ENCODE measurements around the gene NEAT1.
A peak's percentile ranks its signal among the peaks of the same experiment; 100 is the strongest.

Gene NEAT1

GRCh38 chr11:65479184-65480145 is 56.9 kb downstream of the NEAT1 start:
- peak overlapping the region; percentile 56 to 99 (median 77) for H3K9ac ChIP-seq (ENCODE audit: low read length in 5 of 5)
- H3K36me3 ChIP-seq (ENCODE audit: control insufficient read depth in 5 of 5, insufficient read depth in 5 of 5, low read length in 5 of 5) = no peaks in the 10 kb centered on the region
- peaks cover 18 to 44% (median 41%) of the 10 kb centered on the region in 5 donors for H3K4me1 ChIP-seq (ENCODE audit: control insufficient read depth in 5 of 5, insufficient read depth in 5 of 5, low read length in 5 of 5)
- H3K9me3 ChIP-seq (ENCODE audit: control insufficient read depth in 5 of 5, low read length in 5 of 5) = no peaks in the 10 kb centered on the region
- H3K27ac ChIP-seq (ENCODE audit: low read depth, low read length) = peak overlapping the region; percentile 100
- no peaks in the 10 kb centered on the region for H3K27me3 ChIP-seq (ENCODE audit: control insufficient read depth in 5 of 5, insufficient read depth in 4 of 5, low read length in 5 of 5)
- H3K4me3 ChIP-seq (ENCODE audit: low read depth in 1 of 5, low read length in 5 of 5) = peak overlapping the region; percentile 18 to 57 (median 37)

GRCh38 chr11:65482306-65482850 is 59.8 kb downstream of the NEAT1 start:
- Histone ChIP-seq H3K4me1 (ENCODE audit: control insufficient read depth in 5 of 5, insufficient read depth in 5 of 5, low read length in 5 of 5) (peaks cover 27 to 56% (median 51%) of the 10 kb centered on the region in 5 donors), H3K36me3 (ENCODE audit: control insufficient read depth in 5 of 5, insufficient read depth in 5 of 5, low read length in 5 of 5) (no peaks in the 10 kb centered on the region), H3K4me3 (ENCODE audit: low read depth in 1 of 5, low read length in 5 of 5) (no peak overlapping the region), H3K9ac (ENCODE audit: low read length in 5 of 5) (no peak overlapping the region), H3K27ac (ENCODE audit: low read depth, low read length) (no peak overlapping the region), H3K27me3 (ENCODE audit: control insufficient read depth in 5 of 5, insufficient read depth in 4 of 5, low read length in 5 of 5) (no peaks in the 10 kb centered on the region), H3K9me3 (ENCODE audit: control insufficient read depth in 5 of 5, low read length in 5 of 5) (no peaks in the 10 kb centered on the region)

DNA sequence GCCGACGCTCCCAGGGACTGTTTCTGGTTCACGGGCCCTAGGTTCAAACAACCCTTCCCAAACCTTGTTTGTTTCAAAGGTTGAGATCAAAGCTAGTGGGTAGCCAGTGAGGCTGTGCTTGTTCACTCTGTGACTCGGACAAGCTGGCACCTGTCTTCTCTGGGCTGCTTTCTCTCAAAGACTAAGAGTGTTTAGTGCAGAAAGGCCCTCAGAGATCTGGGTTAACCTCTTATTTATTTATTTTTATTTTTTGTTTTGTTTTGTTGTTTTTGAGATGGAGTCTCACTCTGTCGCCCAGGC is 63.3 kb downstream of the NEAT1 start:
- H3K27me3 ChIP-seq (ENCODE audit: control insufficient read depth in 5 of 5, insufficient read depth in 4 of 5, low read length in 5 of 5) = no peaks in the 10 kb centered on the region
- H3K9ac ChIP-seq (ENCODE audit: low read length in 5 of 5) = peak overlapping the region in 3 of 5 donors; percentile 28 to 66 (median 57)
- H3K36me3 ChIP-seq (ENCODE audit: control insufficient read depth in 5 of 5, insufficient read depth in 5 of 5, low read length in 5 of 5) = no peaks in the 10 kb centered on the region
- no peak overlapping the region for H3K4me3 ChIP-seq (ENCODE audit: low read depth in 1 of 5, low read length in 5 of 5)
- no peaks in the 10 kb centered on the region for H3K9me3 ChIP-seq (ENCODE audit: control insufficient read depth in 5 of 5, low read length in 5 of 5)
- H3K4me1 ChIP-seq (ENCODE audit: control insufficient read depth in 5 of 5, insufficient read depth in 5 of 5, low read length in 5 of 5) = peaks cover 32 to 65% (median 61%) of the 10 kb centered on the region in 5 donors
- H3K27ac ChIP-seq (ENCODE audit: low read depth, low read length) = peak overlapping the region; percentile 99

- H3K4me3 ChIP-seq (ENCODE audit: low read depth in 1 of 5, low read length in 5 of 5) = peak overlapping the region in 2 of 5 donors; percentile 19 to 37
- peak overlapping the region in 1 of 5 donors; percentile 61 for H3K9ac ChIP-seq (ENCODE audit: low read length in 5 of 5)
- H3K9me3 ChIP-seq (ENCODE audit: control insufficient read depth in 5 of 5, low read length in 5 of 5) = no peaks in the 10 kb centered on the region
- H3K36me3 ChIP-seq (ENCODE audit: control insufficient read depth in 5 of 5, insufficient read depth in 5 of 5, low read length in 5 of 5) = no peaks in the 10 kb centered on the region
- peaks cover 0 to under 1% (median 0%) of the 10 kb centered on the region in 5 donors for H3K27me3 ChIP-seq (ENCODE audit: control insufficient read depth in 5 of 5, insufficient read depth in 4 of 5, low read length in 5 of 5)
- H3K27ac ChIP-seq (ENCODE audit: low read depth, low read length) = peak overlapping the region; percentile 99
- peaks cover 38 to 69% (median 65%) of the 10 kb centered on the region in 5 donors for H3K4me1 ChIP-seq (ENCODE audit: control insufficient read depth in 5 of 5, insufficient read depth in 5 of 5, low read length in 5 of 5)
Observed at GRCh38 chr11:65486570-65487466, 64.2 kb downstream of the NEAT1 start.

DNA sequence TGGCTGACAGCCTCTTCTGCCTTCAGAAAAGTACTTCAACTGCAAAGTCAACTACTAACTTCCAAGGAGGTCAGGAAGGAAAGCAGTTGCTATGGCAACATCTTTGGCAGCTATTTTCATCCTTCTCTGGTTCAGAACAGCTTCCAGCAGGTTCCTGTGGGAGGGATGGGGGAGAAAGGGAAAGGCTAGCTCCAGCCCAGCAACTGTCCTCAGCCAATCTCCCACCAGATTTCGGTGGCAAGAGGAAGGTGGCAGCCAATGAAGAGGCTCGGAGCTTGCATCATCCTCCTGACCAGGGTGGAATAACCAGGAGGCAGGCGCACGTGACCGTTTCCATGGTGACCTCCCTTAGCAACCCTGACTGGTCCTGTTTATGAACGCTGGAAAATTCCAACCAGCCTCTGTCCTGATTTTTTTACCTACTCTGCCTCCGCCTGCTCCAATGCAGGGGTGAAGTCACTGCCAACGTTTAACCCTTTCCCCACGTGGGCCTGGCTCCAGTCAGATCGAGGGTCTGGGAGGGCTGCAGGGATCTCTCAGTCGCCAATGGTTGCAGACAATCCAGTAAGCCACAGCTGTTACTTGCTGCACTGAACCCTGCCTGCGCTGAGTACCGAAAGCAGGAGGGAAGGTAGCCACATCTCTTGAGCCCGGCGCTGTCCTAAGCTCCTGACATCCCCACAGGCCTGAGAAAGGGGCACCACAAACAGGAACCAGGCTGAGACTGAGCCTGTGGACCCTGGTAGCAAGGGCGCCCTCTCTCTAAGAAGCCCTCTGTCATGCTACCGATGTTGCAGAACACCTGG is 65.1 kb downstream of the NEAT1 start:
- H3K4me1 ChIP-seq (ENCODE audit: control insufficient read depth in 5 of 5, insufficient read depth in 5 of 5, low read length in 5 of 5) = peaks cover 47 to 78% (median 74%) of the 10 kb centered on the region in 5 donors
- H3K9me3 ChIP-seq (ENCODE audit: control insufficient read depth in 5 of 5, low read length in 5 of 5) = no peaks in the 10 kb centered on the region
- H3K36me3 ChIP-seq (ENCODE audit: control insufficient read depth in 5 of 5, insufficient read depth in 5 of 5, low read length in 5 of 5) = no peaks in the 10 kb centered on the region
- H3K4me3 ChIP-seq (ENCODE audit: low read depth in 1 of 5, low read length in 5 of 5) = peak overlapping the region; percentile 32 to 63 (median 58)
- peak overlapping the region; percentile 66 to 95 (median 77) for H3K9ac ChIP-seq (ENCODE audit: low read length in 5 of 5)
- H3K27me3 ChIP-seq (ENCODE audit: control insufficient read depth in 5 of 5, insufficient read depth in 4 of 5, low read length in 5 of 5) = peaks cover 0 to 4% (median 0%) of the 10 kb centered on the region in 5 donors
- H3K27ac ChIP-seq (ENCODE audit: low read depth, low read length) = peak overlapping the region; percentile 99

GRCh38 chr11:65488273-65489034 is 65.9 kb downstream of the NEAT1 start:
- peaks cover 51 to 85% (median 82%) of the 10 kb centered on the region in 5 donors for H3K4me1 ChIP-seq (ENCODE audit: control insufficient read depth in 5 of 5, insufficient read depth in 5 of 5, low read length in 5 of 5)
- peak overlapping the region; percentile 69 to 95 (median 77) for H3K9ac ChIP-seq (ENCODE audit: low read length in 5 of 5)
- no peaks in the 10 kb centered on the region for H3K9me3 ChIP-seq (ENCODE audit: control insufficient read depth in 5 of 5, low read length in 5 of 5)
- no peaks in the 10 kb centered on the region for H3K36me3 ChIP-seq (ENCODE audit: control insufficient read depth in 5 of 5, insufficient read depth in 5 of 5, low read length in 5 of 5)
- peak overlapping the region; percentile 32 to 63 (median 58) for H3K4me3 ChIP-seq (ENCODE audit: low read depth in 1 of 5, low read length in 5 of 5)
- peak overlapping the region; percentile 99 for H3K27ac ChIP-seq (ENCODE audit: low read depth, low read length)
- H3K27me3 ChIP-seq (ENCODE audit: control insufficient read depth in 5 of 5, insufficient read depth in 4 of 5, low read length in 5 of 5) = peaks cover 0 to 4% (median 0%) of the 10 kb centered on the region in 5 donors

- Histone ChIP-seq H3K9me3 (ENCODE audit: control insufficient read depth in 5 of 5, low read length in 5 of 5) (no peaks in the 10 kb centered on the region), H3K27ac (ENCODE audit: low read depth, low read length) (peak overlapping the region; percentile 99), H3K27me3 (ENCODE audit: control insufficient read depth in 5 of 5, insufficient read depth in 4 of 5, low read length in 5 of 5) (peaks cover 0 to 4% (median 0%) of the 10 kb centered on the region in 5 donors), H3K4me3 (ENCODE audit: low read depth in 1 of 5, low read length in 5 of 5) (peak overlapping the region in 3 of 5 donors; percentile 19 to 29 (median 22)), H3K36me3 (ENCODE audit: control insufficient read depth in 5 of 5, insufficient read depth in 5 of 5, low read length in 5 of 5) (no peaks in the 10 kb centered on the region), H3K4me1 (ENCODE audit: control insufficient read depth in 5 of 5, insufficient read depth in 5 of 5, low read length in 5 of 5) (peaks cover 51 to 93% (median 89%) of the 10 kb centered on the region in 5 donors), H3K9ac (ENCODE audit: low read length in 5 of 5) (peak overlapping the region; percentile 23 to 94 (median 75))
Observed at GRCh38 chr11:65489035-65489705, 66.6 kb downstream of the NEAT1 start.

GRCh38 chr11:65489706-65490320 is 67.2 kb downstream of the NEAT1 start:
- Histone ChIP-seq H3K9me3 (ENCODE audit: control insufficient read depth in 5 of 5, low read length in 5 of 5) (no peaks in the 10 kb centered on the region), H3K9ac (ENCODE audit: low read length in 5 of 5) (peak overlapping the region; percentile 23 to 94 (median 75)), H3K36me3 (ENCODE audit: control insufficient read depth in 5 of 5, insufficient read depth in 5 of 5, low read length in 5 of 5) (no peaks in the 10 kb centered on the region), H3K4me3 (ENCODE audit: low read depth in 1 of 5, low read length in 5 of 5) (peak overlapping the region in 4 of 5 donors; percentile 10 to 33 (median 20)), H3K27me3 (ENCODE audit: control insufficient read depth in 5 of 5, insufficient read depth in 4 of 5, low read length in 5 of 5) (peaks cover 0 to 4% (median 0%) of the 10 kb centered on the region in 5 donors), H3K4me1 (ENCODE audit: control insufficient read depth in 5 of 5, insufficient read depth in 5 of 5, low read length in 5 of 5) (peaks cover 53 to 99% (median 95%) of the 10 kb centered on the region in 5 donors), H3K27ac (ENCODE audit: low read depth, low read length) (peak overlapping the region; percentile 99)
